BE2C (cell line): ENCODE results near the gene GPR183.

Experiments
- DNase-seq: peaks from one replicate; pipeline ENCODE4 v3.0.0-alpha.2; 2020
- H3K27me3 ChIP-seq: fragments of 250-450 bp; sonication (Bioruptor Pico); 2 replicates; pipeline ENCODE4 v1.5.1; 2020; ENCODE audit warnings: mild to moderate bottlenecking
- H3K36me3 ChIP-seq: fragments of 250-450 bp; sonication (Bioruptor Pico); 2 replicates; pipeline ENCODE4 v1.5.1; 2020; ENCODE audit warnings: mild to moderate bottlenecking
- H3K4me1 ChIP-seq: fragments of 250-450 bp; sonication (Bioruptor Pico); 2 replicates; pipeline ENCODE4 v1.5.1; 2020
- H3K4me3 ChIP-seq: 2 replicates; pipeline ENCODE4 v1.5.1; 2011; ENCODE audit warnings: low read depth, low read length
- H3K9me3 ChIP-seq: fragments of 250-450 bp; sonication (Bioruptor Pico); 2 replicates; pipeline ENCODE4 v1.5.1; 2020
- CTCF ChIP-seq: IDR thresholded peaks from 2 replicates; pipeline ENCODE4 v1.5.1; 2012; ENCODE audit warnings: mild to moderate bottlenecking, low read depth, low read length

The GPR183 gene

DNA sequence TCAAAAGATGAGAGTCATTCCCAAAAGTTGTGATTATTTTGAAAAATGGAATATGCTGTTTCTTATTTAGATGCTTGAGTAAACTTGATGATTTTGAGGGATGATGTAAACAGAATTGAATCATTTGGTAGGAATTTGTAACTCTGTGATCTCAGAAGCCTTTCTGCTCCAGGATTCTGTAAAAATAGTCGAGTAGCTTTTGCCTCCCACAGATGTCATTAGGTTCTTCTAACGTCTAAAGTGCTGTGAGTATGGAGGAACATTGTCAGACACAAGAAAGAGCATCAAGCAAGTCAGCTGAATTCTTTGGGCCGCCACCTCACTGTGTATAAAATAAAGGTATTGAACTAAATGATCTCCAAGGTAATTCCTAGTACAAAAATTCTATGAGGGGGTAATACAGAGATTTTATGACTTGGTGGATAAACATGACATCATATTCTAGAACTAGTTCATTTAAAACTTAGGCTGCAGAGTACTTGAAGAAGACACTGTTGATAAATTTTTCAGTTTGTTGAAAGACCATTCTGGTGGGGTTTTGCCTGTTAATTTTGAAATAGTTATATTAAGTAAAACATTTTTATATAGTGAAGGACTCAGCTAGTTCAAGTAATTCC, 1.4 kb upstream of the GPR183 start:
- no peak for TF ChIP-seq CTCF
- no peak overlapping the region for H3K4me3 ChIP-seq
- H3K27me3 ChIP-seq: no peaks in the 10 kb centered on the region
- H3K36me3 ChIP-seq: no peaks in the 10 kb centered on the region
- no peaks in the 10 kb centered on the region for H3K9me3 ChIP-seq
- H3K4me1 ChIP-seq: no peaks in the 10 kb centered on the region
- no peak for DNase-seq

DNA sequence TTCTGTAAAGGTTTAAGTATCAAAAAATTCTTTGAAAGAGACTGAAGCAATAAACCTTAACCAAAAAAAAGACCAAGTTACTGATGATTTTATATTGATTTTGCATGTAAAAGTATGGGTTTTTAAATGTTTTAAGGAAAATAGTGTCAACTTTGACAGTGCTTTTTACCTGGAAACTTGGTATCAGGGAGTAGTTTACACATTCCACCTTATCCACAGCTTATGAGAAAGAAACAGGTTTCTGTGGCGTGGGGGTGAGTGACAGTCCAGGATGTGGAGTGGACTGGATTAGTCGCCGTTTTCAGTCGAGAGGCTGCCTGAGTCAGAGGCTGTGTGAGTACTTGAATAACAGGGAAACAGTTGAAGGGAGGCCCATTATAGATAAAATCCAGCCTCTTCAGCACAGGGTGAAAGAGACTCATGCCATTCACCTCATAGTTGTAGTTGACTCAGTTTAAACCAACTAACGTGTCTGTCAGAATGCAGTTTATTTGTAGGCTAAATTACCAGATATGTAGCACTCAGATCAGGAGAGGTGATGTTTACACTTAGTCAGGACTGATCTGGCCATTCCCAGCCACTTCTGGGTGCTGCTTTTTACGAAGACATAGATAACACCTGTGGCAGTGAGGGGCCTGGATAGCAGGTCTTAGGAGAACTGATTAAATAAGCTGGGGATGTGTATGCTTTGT, 595 bp upstream of the GPR183 start:
- no peaks in the 10 kb centered on the region for H3K36me3 ChIP-seq
- no peaks in the 10 kb centered on the region for H3K27me3 ChIP-seq
- H3K4me1 ChIP-seq: no peaks in the 10 kb centered on the region
- DNase-seq: no peak
- no peak overlapping the region for H3K4me3 ChIP-seq
- H3K9me3 ChIP-seq: no peaks in the 10 kb centered on the region
- TF ChIP-seq CTCF: no peak

DNA sequence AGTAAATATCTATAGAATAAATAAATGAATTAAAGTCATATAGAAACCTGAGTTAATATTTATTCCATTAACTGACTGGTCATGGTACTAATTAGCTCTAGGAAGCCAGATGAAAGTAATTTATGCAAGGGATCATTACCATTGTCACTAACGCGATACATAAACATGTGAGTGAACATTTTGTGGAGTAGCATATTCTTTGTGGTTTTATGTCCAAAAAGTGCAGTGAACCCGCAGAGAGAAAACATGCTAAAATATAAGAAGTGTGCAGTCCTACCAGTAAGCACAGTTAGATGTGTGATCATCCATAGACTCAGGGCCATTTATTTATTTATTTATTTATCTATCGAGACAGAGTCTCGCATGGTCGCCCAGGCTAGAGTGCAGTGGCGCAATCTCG, 1.6 kb downstream of the GPR183 start:
- no peaks in the 10 kb centered on the region for H3K9me3 ChIP-seq
- no peaks in the 10 kb centered on the region for H3K27me3 ChIP-seq
- DNase-seq: no peak
- H3K36me3 ChIP-seq: no peaks in the 10 kb centered on the region
- H3K4me1 ChIP-seq: no peaks in the 10 kb centered on the region
- no peak for TF ChIP-seq CTCF
- no peak overlapping the region for H3K4me3 ChIP-seq

- no peak for TF ChIP-seq CTCF
- no peak for DNase-seq
- Histone ChIP-seq H3K27me3 (no peaks in the 10 kb centered on the region), H3K4me1 (no peaks in the 10 kb centered on the region), H3K4me3 (no peak overlapping the region), H3K36me3 (no peaks in the 10 kb centered on the region), H3K9me3 (no peaks in the 10 kb centered on the region)
Observed at GRCh38 chr13:99305158-99305557, 2.0 kb downstream of the GPR183 start.

DNA sequence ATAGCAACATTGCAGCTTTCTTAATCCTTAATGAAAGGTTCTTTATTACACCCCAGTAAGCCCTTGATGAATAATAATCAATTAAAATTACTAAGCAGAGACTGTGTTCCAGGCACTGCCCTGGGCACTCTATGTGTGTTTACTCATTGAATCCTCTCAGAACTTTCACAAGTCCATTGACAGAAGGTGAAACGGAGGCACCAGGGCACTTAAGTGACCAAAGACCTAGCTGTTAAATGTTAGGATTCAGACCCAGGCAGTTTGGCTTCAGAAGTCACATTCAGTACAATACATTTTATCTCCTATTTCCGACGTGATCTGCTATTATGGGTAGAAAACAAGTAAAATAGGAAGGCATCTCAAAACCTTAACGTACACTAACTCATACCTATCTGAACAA, 2.7 kb downstream of the GPR183 start:
- no peaks in the 10 kb centered on the region for H3K9me3 ChIP-seq
- H3K4me1 ChIP-seq: no peaks in the 10 kb centered on the region
- TF ChIP-seq CTCF: no peak
- H3K4me3 ChIP-seq: no peak overlapping the region
- H3K27me3 ChIP-seq: no peaks in the 10 kb centered on the region
- no peak for DNase-seq
- H3K36me3 ChIP-seq: no peaks in the 10 kb centered on the region

GRCh38 chr13:99303863-99304521, 3.2 kb downstream of the GPR183 start:
- H3K36me3 ChIP-seq: no peaks in the 10 kb centered on the region
- no peak for TF ChIP-seq CTCF
- no peak for DNase-seq
- no peaks in the 10 kb centered on the region for H3K9me3 ChIP-seq
- no peaks in the 10 kb centered on the region for H3K4me1 ChIP-seq
- H3K27me3 ChIP-seq: no peaks in the 10 kb centered on the region
- no peak overlapping the region for H3K4me3 ChIP-seq
